ENCODE results near the gene ZNF593OS. TPM values are rescaled to one million over a fixed set of nuclear protein-coding genes. Genes with fewer than 3 reads are reported as not detected.

ZNF593OS gene
- total RNA-seq, 1 experiment from 2014 or later: not detected

GRCh38 chr1:26184883-26185282, 13.3 kb upstream of the ZNF593OS start:
- H3K79me2 ChIP-seq (ENCODE audit: insufficient read depth, low read length): no peaks in the 10 kb centered on the region
- no peaks in the 10 kb centered on the region for H3K79me1 ChIP-seq (ENCODE audit: insufficient read depth, low read depth, low read length, poor library complexity, severe bottlenecking)
- Mint-ChIP-seq H3K27me3 (ENCODE audit: low read depth) (no peaks in the 10 kb centered on the region), H3K9me3 (no peaks in the 10 kb centered on the region), H3K4me1 (peaks cover under 1 to 4% of the 10 kb centered on the region in 2 experiments; a peak in 3 of 4 replicates), H3K36me3 (ENCODE audit: insufficient read depth in 1 of 3, low read depth in 3 of 3) (peaks cover 5 to 46% (median 26%) of the 10 kb centered on the region in 3 experiments; a peak in 5 of 7 replicates), H3K4me3 (no peak overlapping the region), H3K27ac (no peak overlapping the region)
- no peak overlapping the region for H2BK12ac ChIP-seq (ENCODE audit: insufficient read length, low read depth, low read length)
- WGBS (ENCODE audit: extremely low coverage, insufficient read length, low lambda C conversion rate): no CpG with 5 or more reads among the region's 21 CpGs
- H2BK15ac ChIP-seq (ENCODE audit: low read depth, low read length): no peak overlapping the region
- H3K4ac ChIP-seq (ENCODE audit: low read depth, low read length): no peak overlapping the region
- no peak overlapping the region for H3K14ac ChIP-seq (ENCODE audit: insufficient read depth, low read length)
- H3K27ac ChIP-seq (ENCODE audit: insufficient read length, low read depth, low read length): no peak overlapping the region
- H4K8ac ChIP-seq (replicated peaks; ENCODE audit: insufficient read length, low read depth, low read length): no peak overlapping the region
- DNase-seq: no peak
- H3K56ac ChIP-seq (ENCODE audit: insufficient read length, low read depth, low read length): no peak overlapping the region
- no peaks in the 10 kb centered on the region for H3K27me3 ChIP-seq (ENCODE audit: insufficient read depth, low read length)
- no peaks in the 10 kb centered on the region for H3K23me2 ChIP-seq (ENCODE audit: insufficient read length, low read depth, low read length, poor library complexity, severe bottlenecking)
- H3K9me3 ChIP-seq (ENCODE audit: control insufficient read depth, low read depth, low read length): no peaks in the 10 kb centered on the region
- H2AFZ ChIP-seq (ENCODE audit: low read length): no peak overlapping the region
- no peak overlapping the region for H3K4me2 ChIP-seq (ENCODE audit: insufficient read depth, insufficient read length, low read length)
- H3K23ac ChIP-seq (ENCODE audit: insufficient read length, low read depth, low read length): no peak overlapping the region
- H3K18ac ChIP-seq (ENCODE audit: insufficient read length, low read depth, low read length): no peak overlapping the region
- H4K20me1 ChIP-seq (ENCODE audit: control insufficient read depth, insufficient read depth, insufficient read length): no peaks in the 10 kb centered on the region
- H3K4me1 ChIP-seq (ENCODE audit: insufficient read depth, low read length): no peaks in the 10 kb centered on the region
- H2BK120ac ChIP-seq (ENCODE audit: low read depth, low read length, poor library complexity, severe bottlenecking): no peak overlapping the region
- H4K5ac ChIP-seq (ENCODE audit: insufficient read length, low read depth, low read length): no peak overlapping the region
- no peak overlapping the region for H4K91ac ChIP-seq (ENCODE audit: insufficient read length, low read depth, low read length)
- no peak overlapping the region for H3T11ph ChIP-seq (ENCODE audit: low read length)
- H2BK20ac ChIP-seq (ENCODE audit: low read depth, low read length, poor library complexity, severe bottlenecking): no peak overlapping the region
- TF ChIP-seq CTCF (conservative IDR thresholded peaks at IDR 0.05): no peak
- no peak overlapping the region for H2BK5ac ChIP-seq (ENCODE audit: insufficient read length, low read length)
- no peak overlapping the region for H3K9ac ChIP-seq (ENCODE audit: extremely low read depth, insufficient read length, low read length)
- no peak overlapping the region for H2AK5ac ChIP-seq (ENCODE audit: insufficient read length, low read length)

Data from H9 (cell line).